ENCODE data around the gene HRG.
"Not testable (repeated sequence)": the region's sequence is repeated elsewhere in the genome, so short reads cannot be mapped to it uniquely, and the experiment has no call there.

HRG gene

DNA sequence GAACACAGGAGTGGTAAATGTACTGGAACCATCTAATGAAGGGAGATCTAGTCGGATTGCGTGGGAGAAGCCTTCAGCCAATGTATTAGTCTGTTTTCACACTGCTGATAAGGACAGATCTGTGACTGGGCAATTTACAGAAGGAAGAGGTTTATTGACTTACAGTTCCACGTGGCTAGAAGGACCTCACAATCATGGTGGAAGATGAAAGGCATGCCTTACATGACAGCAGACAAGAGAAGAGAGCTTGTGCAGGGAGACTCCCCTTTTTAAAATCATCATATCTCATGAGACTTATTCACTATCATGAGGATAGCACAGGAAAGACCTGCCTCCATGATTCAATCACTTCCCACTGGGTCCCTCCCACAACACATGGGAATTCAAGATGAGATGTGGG, 17.0 kb downstream of the HRG start:
- no peak for DNase-seq

DNA sequence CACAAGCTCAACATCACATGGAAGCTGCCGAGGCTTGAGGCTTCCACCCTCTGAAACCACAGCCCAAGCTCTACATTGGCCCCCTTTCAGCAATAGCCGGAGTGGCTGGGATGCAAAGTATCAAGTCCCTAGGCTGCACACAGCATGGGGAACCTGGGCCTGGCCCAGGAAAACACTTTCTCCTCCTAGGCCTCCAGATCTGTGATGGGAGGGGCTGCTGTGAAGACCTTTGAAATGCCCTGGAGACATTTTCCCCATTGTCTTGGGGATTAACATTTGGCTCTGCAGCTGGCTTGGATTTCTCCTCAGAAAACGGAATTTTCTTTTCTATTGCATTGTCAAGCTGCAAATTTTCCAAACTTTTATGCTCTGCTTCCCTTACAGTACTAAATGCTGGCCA, 18.2 kb downstream of the HRG start:
- DNase-seq, result no peak

DNA sequence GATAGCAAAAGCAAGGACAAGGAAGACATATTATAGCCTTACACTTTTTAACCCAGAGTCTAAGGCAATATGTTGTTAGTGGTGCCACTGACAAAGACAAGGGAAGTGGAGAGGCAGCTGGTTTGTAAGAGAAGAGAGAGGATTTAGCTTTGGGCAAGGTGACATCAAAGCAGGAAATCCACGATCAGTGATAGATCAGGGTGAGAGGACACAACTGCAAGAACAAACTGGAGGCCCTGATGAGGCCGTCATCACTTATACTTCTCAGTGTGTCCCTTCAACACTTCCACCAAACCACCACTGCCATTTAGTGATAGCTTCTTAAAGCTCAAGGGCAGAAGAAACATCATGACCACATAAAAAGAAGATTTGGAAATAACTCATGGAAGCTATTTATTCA, 20.7 kb downstream of the HRG start:
- DNase-seq, result not testable (repeated sequence)

DNA sequence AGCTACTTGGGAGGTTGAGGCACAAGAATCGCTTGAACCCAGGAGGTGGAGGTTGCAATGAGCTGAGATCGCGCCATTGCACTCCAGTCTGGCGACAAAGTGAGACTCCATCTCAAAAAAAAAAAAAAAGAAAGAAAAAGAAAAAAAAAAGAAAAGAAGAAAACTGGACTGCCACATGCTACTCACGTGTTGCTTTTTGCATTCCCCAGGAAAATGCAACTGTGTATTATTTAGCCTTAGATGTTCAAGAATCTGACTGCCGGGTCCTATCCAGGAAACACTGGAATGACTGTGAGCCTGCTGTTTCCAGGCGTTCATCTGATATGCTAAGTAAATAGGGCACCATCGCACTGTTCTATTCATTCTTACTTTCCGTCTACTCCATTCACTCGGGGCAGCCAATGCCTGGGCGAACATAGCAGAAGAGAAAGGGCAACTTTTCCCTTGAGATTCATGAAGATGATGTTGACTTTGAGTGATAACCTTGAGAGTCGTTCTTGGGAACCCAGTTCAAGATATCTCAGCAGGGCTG, 21.4 kb downstream of the HRG start:
- DNase-seq, result no peak

DNA sequence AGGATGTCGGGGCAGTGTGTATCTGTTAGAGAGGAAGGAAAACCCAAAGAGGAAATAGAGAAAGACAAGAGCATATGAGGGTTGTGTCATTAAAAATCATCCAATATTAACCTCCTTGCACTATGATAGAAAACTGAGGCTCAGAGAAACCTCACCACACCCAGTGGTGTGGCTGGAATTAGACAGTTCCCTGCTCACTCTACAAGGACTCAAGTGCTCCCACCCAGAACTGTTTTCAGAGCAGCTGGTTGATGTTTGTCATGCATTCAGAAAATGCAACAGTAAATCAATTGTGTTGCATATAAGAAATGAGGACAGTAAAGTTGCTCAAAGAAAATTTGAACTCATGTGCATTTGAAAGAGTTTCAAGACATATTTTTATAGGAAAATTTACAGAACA, 24.5 kb downstream of the HRG start:
- not testable (repeated sequence) for DNase-seq

DNA sequence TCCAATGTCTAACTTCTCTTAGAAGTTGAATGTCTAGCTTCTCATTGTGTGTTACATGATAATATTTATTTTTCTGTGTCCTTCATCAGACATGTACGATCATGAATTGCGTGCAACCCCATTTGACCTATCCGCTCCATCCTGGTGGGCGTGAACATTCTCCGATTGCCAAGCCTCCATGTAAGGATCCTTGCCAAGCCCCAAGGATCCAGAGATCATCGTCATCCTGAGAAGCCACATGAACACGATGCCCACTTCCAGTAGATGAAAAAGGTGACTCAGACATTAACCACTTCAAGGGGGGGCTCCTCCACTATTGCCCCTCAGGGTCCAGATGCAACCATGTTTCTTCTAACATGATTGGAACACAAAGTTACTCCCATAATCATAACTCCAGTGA, 25.9 kb downstream of the HRG start:
- no peak for DNase-seq

DNA sequence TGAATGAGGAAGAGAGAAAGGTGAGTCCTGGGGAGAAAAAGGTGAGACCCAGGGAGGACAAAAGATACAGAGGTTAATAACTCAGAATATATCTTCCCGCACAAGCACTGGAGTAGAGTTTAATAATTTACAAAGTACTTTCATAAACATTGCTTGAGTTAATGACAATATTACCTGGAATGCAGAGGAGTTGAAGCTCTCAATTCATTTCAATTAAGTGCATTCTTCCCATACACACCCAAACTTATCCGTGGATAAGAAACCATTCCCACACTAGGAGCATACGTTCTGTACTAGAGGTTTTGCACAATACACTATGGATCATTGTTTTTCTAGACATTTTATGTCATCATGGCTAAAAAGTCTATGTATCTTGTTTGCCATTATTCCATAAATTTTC, 28.0 kb downstream of the HRG start:
- no peak for DNase-seq

DNA sequence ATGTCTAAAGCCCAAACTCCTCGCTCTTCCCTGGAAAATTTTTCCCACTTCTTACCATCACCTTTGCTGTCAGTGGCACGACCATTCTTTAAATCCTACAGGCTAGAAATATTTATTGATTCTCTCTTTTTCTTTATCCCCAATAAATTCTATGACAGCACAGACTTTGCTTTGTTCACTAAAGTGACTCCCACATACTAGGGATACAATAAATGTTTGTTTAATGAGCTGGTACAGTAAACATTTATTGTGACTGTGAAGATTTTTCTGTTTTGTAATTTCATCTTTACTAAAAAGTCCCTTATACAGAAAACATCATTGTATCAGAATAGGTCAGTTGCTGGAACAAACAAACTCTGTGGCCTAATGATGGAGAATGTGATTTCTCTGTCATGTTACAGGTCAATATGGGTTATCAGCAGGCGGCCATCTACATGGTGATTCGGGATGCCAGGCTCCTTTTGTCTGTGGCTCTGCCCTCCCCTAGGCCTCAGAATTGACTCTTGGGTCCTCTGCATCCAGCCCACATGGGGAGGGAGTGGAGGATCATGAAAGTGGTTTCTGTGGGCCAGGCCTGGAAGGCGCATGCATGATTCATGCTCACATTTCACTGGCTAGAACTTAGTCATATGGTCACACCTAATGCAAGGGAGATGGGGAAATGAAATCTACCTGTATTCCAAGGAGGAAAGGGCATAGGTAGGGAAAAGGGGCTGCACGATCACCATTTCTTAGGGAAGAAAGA, 28.6 kb downstream of the HRG start:
- no peak for DNase-seq

DNA sequence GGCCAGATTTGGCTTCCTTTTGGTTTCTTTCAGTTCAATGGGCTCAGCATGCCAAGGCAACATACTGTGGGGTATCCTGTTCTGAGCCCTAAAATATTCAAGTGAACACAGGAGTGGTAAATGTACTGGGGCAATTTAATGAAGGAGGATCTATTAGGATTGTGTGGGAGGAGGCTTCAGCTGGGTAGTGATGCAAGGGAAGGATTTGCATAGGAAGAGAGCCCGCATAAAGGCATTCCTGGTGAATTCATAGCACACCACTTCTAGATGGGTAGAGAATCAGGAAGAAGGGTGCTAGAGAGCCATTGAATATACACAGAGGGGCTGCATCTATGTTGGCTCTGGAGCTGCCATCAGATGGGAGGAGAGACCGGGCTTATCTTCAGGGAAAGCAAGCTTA, 30.7 kb downstream of the HRG start:
- no peak for DNase-seq

DNA sequence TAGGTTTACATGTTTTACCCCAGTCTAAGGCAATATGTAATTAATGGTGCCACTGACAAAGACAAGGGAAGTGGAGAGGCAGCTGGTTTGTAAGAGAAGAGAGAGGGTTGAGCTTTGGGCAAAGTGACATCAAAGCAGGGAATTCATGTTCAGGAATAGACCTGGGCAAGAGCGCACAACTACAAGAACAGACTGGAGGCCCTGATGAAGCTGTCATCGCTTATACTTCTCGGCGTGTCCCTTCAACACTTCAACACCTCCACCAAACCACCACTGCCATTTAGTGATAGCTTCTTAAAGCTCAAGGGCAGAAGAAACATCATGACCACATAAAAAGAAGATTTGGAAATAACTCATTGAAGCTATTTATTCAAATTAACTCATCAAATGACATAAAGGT, 31.7 kb downstream of the HRG start:
- no peak for DNase-seq

DNA sequence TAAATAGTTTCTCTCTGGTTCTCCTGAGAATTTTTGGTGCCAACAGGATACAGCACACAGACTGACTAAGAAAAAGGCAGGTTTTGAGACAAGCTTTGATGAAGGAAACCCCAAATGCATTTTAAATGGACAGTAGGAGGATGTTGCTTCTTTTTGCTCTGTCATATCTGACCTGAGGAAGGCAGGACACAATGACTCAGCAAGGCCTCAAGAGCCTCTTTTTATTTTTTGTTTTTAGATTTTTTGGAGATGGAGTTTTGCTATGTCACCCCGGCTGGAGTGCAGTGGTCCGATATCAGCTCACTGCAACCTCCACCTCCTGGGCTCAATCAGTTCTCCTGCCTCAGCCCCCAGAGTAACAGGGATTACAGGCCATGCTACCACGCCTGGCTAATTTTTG, 34.5 kb downstream of the HRG start:
- no peak for DNase-seq

DNA sequence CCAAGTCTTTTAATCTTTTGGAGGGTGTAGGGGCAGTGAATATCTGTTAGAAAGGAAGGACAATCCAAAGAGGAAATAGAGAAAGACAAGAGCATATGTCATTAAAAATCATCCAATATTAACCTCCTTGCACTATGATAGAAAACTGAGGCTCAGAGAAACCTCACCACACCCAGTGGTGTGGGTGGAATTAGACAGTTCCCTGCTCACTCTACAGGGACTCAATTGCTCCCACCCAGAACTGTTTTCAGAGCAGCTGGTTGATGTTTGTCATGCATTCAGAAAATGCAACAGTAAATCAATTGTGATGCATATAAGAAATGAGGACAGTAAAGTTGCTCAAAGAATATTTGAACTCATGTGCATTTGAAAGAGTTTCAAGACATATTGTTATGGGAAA, 36.6 kb downstream of the HRG start:
- not testable (repeated sequence) for DNase-seq

DNA sequence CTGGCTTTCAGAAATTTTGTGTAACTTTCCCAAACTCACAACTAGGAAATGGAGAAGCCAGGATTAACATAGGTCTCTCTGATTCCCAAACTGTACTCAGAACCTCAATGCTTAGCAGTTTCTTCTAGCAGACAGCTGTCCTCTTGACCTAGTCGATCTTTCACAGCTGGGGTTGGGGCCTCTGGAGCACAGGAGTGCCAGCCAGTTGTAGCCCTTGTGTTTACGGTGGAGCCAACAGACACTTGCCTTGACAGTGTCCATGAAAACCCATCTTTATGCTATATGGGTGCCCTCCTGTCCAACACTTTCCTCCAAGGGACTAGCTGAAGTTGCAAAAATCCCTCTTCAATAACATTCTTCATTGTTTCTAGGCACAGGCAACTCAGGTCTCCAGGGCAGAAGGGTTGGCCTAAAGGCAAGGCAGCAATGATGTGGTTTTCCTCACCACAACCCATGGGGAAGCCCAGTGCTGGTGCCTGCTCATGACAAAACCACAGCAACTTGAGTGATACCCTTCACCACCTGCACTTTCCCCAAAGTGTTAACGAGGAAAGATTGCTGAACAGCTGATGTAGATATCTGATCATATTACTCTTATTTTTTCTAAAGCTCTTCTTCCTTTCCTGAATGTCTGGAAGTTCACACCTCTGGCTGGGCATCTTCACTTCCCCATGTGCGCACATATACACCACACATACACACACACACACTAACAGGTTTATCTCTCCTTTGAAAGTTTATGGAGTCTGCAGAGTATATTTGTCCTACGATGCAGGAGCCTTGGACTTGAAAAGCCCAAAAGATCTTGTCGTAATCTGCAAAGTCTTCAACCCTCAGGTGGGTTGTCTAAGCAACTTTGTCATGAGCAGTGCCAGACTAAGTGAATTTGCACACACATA, 40.3 kb downstream of the HRG start:
- DNase-seq, result no peak

DNA sequence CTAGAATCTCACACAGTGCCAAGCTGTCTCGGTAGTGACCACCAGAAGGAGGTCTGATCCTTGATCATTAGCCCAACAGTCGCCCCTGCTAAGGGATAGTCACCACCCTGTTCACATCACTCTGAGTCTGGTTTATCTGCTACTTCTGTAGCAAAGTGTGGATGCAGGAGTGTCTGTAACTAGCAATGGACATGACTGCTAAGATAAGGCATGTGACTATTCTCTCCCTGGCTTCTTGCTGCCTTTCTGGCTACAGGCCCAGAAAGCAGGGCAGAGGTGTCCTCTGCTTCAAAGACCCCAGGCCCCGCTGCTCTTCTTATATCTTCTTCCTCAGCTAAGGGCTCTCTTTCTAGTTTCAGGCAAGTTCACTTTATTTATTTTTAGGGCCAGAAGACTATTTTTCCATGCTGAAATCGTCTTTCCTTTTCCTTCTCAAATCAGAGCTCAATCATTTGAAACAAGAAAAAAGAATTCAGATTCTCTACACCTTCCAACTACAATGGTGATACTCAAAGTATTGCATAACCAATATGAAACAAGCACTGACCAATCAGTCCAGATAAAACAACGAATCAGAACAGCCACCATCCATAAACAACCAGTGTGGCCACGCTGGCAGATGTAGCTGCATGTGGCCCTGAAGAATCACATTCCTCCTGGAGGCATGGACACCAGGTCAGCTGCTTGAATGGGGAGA, 43.3 kb downstream of the HRG start:
- no peak for DNase-seq

DNA sequence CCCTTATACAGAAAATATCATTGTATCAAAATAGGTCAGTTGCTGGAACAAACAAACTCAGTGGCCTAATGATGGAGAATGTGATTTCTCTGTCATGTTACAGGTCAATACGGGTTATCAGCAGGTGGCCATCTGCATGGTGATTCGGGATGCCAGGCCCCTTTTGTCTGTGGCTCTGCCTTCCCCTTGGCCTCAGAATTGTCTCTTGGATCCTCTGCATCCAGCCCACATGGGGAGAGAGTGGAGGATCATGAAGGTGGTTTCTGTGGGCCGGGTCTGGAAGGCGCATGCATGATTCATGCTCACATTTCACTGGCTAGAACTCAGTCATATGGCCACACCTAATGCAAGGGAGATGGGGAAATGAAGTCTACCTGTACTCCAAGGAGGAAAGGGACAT, 44.9 kb downstream of the HRG start:
- not testable (repeated sequence) for DNase-seq

DNA sequence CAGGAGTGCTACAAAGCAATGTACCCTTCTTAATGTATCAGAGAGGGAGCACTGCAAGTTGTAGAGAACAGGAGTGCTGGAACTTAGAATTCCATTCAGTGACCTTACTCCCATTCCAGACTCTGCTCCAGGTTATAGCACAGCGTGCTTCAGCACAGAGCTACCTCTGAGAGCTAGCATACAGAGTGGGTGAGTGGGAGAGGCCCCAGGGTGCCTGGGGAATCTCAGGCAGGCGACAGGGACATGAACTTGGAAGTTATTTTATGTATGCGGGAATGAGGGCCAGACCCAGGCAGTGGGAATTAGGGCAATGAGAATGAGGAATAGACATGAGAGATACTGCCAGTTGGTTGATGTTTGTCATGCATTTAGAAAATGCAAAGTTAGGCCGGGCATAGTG, 47.7 kb downstream of the HRG start:
- no peak for DNase-seq

DNA sequence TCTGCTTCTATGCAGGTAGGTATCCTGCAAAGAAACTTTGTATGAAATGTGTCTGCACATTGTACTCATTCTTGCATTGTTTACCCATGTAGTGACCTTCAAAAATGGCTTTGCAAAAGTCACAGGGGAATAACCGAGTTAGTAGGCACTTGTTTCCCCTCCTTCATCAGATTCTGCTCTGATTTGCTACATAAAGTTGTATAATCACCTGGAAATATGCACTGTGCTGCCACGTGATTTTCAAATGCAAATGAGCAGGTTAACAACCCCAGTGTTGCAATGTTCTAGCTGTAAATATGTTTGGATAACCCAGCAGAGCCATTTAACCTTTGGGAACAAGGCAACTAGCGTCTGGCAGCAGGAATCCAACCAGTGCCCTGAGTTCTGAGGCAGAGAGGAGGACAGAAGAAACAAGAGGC, 51.2 kb downstream of the HRG start, which contains the start of gene KNG1:
KNG1 (plus strand) TSS at position 321 of the 419 bp plus-strand sequence. CDS start 184 bp downstream, outside the sequence.
- no peak for DNase-seq

DNA sequence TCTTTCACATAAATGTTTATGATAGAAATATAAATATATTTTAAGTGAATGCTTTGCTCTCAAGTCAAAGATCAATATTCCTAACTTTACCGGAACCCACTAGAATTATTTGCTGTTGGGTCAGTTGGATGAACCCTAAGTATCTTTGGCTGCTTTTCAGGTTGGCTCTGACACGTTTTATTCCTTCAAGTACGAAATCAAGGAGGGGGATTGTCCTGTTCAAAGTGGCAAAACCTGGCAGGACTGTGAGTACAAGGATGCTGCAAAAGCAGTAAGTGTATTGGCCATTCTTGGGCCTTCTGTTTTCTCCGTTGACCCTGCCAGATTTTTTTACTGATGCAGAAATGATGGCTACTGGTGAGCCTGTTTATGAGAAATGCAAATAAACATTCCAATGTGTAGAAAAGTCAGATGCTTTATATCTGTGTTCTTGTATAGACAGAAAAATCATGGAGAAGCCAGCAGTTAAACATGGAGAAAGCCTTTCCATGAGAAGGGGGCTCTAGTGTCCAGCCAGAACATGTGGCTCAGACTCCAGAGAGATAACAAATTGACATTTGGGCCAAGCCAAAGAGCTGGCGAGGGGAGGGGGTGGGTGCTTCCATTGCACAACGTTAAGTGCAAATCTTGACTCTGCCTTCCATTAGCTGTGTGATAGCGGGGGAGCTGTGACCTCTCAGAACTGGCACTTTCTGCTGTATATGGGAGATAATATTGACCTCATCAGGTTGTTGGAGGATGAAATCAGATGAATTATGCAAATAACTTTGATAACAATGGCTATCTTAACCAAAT, 54.3 kb downstream of the HRG start:
- no peak for DNase-seq

DNA sequence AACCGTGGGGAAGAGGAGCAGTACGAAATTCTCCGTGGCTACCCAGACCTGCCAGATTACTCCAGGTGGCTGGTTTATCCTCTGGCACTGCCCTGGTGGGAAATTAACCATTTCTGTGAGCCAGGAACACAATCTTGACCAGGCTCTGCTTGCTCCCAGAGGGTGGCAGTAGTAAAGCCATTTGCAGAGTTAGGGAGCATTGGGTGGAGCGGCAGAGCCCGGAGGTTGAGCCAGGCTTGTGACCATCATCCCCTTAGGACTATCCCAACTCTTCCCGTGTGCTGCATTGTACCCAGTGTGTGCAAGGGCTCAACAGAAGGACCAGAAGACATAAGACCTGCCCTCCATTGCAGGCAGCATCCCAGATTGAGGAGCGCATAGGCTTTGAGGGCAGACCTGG, 56.6 kb downstream of the HRG start:
- DNase-seq, result no peak

DNA sequence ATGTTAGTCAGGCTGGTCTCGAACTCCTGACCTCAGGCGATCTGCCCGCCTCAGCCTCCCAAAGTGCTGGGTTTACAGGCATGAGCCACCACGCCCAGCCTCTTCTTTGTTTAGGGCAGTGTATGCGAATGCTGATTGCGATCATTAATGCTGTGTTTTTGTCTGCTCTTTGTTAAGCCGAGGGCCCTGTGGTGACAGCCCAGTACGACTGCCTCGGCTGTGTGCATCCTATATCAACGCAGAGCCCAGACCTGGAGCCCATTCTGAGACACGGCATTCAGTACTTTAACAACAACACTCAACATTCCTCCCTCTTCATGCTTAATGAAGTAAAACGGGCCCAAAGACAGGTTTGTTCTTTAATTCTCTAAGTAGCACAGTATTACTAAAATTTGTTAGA, 59.1 kb downstream of the HRG start:
- DNase-seq, result no peak
